Activated naive CD8-positive, alpha-beta T cell treated with anti-CD3 and anti-CD28 coated beads, Interleukin-2, amount 10 ng/mL, durations not matched to agents 7 days and 5 days (primary cell): ENCODE data around the gene SULT1C3. TPM values are rescaled to one million over a fixed set of nuclear protein-coding genes. Genes with fewer than 3 reads are reported as not detected.

ENCODE experiments used
- ATAC-seq: fragments of 150-1000 bp; cut with Tn5 transposase; one replicate; pipeline ENCODE4 v1.10.0; 2021; ENCODE audit warnings: low read depth, moderate library complexity
- POLR2A ChIA-PET: fragments of 350-600 bp; sonication (Branson Sonifier 250); formaldehyde crosslinking; loops from one replicate; lab custom pipeline; 2021; ENCODE audit warnings: antibody characterized with exemption; lab: Charles Lee
- DNase-seq: peaks from one replicate; pipeline ENCODE4 v3.0.0; 2021
- H3K27ac Mint-ChIP-seq: one replicate; pipeline ENCODE4 v1.8.0; 2022; ENCODE audit warnings: mild to moderate bottlenecking, mixed read lengths
- H3K27me3 Mint-ChIP-seq: one replicate; pipeline ENCODE4 v1.8.0; 2022; ENCODE audit warnings: mild to moderate bottlenecking, moderate library complexity, mixed read lengths
- H3K36me3 Mint-ChIP-seq: one replicate; pipeline ENCODE4 v1.8.0; 2021; ENCODE audit warnings: mild to moderate bottlenecking, mixed read lengths
- H3K4me1 Mint-ChIP-seq: one replicate; pipeline ENCODE4 v1.8.0; 2021; ENCODE audit warnings: mixed read lengths
- H3K4me3 Mint-ChIP-seq: one replicate; pipeline ENCODE4 v1.8.0; 2022; ENCODE audit warnings: mild to moderate bottlenecking, moderate library complexity, mixed read lengths
- H3K9me3 Mint-ChIP-seq: one replicate; pipeline ENCODE4 v1.8.0; 2021; ENCODE audit warnings: mixed read lengths
- total RNA-seq, 2 experiments: library from RNA; stranded (reverse); gene quantifications; one replicate each; pipeline ENCODE4 v1.2.3, GENCODE V29; 2021

Gene SULT1C3
- total RNA-seq, 2 experiments from 2014 or later = not detected

DNA sequence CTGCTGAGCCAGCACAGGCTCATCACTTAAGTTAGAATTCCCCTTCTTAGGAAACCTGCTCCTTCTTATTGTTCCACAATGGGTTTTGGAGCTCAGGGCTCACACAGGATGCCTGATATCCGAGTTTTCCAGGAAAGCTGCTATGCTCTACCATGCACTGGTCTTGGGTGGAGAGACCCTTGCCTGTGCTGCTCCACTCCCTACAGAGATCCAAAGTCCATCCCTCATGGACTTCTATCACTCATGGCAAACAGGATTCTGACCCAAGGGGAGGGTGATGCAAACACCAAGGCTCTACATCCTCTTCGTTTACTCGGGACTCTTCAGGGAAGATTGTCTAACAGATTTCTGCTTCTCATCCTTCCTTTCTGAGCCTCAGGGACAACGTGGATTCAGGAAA, 54.1 kb downstream of the SULT1C3 start:
- Mint-ChIP-seq H3K9me3 (no peaks in the 10 kb centered on the region), H3K4me3 (no peak overlapping the region), H3K27me3 (peaks cover 3% of the 10 kb centered on the region), H3K27ac (no peak overlapping the region), H3K36me3 (no peaks in the 10 kb centered on the region), H3K4me1 (no peaks in the 10 kb centered on the region)
- ATAC-seq = no peak
- no peak for DNase-seq
- POLR2A ChIA-PET = no interaction called here

- POLR2A ChIA-PET = no interaction called here
- DNase-seq (no peak), ATAC-seq (no peak)
- H3K4me1 Mint-ChIP-seq = no peaks in the 10 kb centered on the region
- no peak overlapping the region for H3K4me3 Mint-ChIP-seq
- peaks cover 3% of the 10 kb centered on the region for H3K27me3 Mint-ChIP-seq
- no peak overlapping the region for H3K27ac Mint-ChIP-seq
- no peaks in the 10 kb centered on the region for H3K9me3 Mint-ChIP-seq
- no peaks in the 10 kb centered on the region for H3K36me3 Mint-ChIP-seq
Observed at GRCh38 chr2:108297436-108298141, 57.8 kb downstream of the SULT1C3 start.

GRCh38 chr2:108301558-108301957, 61.8 kb downstream of the SULT1C3 start:
- Mint-ChIP-seq H3K36me3 (no peaks in the 10 kb centered on the region), H3K4me3 (no peak overlapping the region), H3K27ac (no peak overlapping the region), H3K4me1 (peaks cover 10% of the 10 kb centered on the region), H3K27me3 (no peaks in the 10 kb centered on the region), H3K9me3 (no peaks in the 10 kb centered on the region)
- ATAC-seq = no peak
- DNase-seq = no peak
- POLR2A ChIA-PET = no interaction called here

DNA sequence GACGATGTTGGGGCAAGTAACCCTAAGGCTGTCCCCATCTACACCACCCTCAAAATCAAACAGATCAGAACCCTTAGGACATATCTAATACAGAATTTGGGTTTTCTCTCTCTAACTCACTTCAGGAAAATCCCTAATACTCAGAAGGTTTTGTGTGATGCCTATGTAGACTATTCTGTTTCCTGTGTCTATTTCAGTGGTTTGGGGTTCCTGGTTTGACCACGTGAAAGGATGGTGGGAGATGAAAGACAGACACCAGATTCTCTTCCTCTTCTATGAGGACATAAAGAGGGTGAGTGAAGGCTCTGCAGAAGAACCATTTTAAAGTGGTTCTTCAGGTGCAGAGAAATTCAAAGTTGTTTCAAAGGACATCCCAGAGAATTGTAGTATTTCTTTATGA, 65.2 kb downstream of the SULT1C3 start:
- peaks cover 3% of the 10 kb centered on the region for H3K9me3 Mint-ChIP-seq
- H3K4me3 Mint-ChIP-seq = peak overlapping the region; percentile 1
- peaks cover 4% of the 10 kb centered on the region for H3K27me3 Mint-ChIP-seq
- peak; percentile 42 for ATAC-seq
- POLR2A ChIA-PET = no interaction called here
- H3K27ac Mint-ChIP-seq = no peak overlapping the region
- no peaks in the 10 kb centered on the region for H3K36me3 Mint-ChIP-seq
- DNase-seq = no peak
- H3K4me1 Mint-ChIP-seq = peaks cover 10% of the 10 kb centered on the region

DNA sequence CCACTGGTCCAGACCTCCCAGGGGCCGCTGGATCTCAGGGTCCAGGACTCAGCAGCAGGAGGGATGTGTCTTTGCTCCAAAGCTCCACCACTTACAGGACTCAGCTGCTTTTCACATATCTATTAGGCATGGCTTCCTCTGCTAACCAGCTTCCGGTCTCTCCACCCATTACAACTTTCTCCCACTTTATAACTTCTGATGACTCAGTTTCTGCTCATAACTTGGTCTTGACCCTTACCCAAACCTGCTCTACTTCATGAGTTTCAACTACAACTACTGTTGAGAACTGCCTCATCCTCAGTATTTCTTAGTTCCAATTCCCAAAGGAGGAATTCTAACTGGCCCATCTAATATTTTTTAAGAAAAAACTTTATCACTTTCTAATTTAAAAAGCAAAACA, 66.1 kb downstream of the SULT1C3 start:
- no peak overlapping the region for H3K27ac Mint-ChIP-seq
- POLR2A ChIA-PET = no interaction called here
- H3K4me3 Mint-ChIP-seq = no peak overlapping the region
- no peak for ATAC-seq
- no peaks in the 10 kb centered on the region for H3K36me3 Mint-ChIP-seq
- peaks cover 10% of the 10 kb centered on the region for H3K4me1 Mint-ChIP-seq
- H3K27me3 Mint-ChIP-seq = peaks cover 8% of the 10 kb centered on the region
- DNase-seq = no peak
- peaks cover 3% of the 10 kb centered on the region for H3K9me3 Mint-ChIP-seq

- Mint-ChIP-seq H3K4me3 (no peak overlapping the region), H3K36me3 (no peaks in the 10 kb centered on the region), H3K27ac (no peak overlapping the region), H3K9me3 (peaks cover 7% of the 10 kb centered on the region), H3K27me3 (peaks cover 12% of the 10 kb centered on the region), H3K4me1 (peaks cover 6% of the 10 kb centered on the region)
- no peak for ATAC-seq
- POLR2A ChIA-PET = no interaction called here
- DNase-seq = no peak
Observed at GRCh38 chr2:108309903-108310302, 70.1 kb downstream of the SULT1C3 start.

Other genes starting within 250 kb of the SULT1C3 start
- not detected for gene SULT1C2, start 48.9 kb downstream of the SULT1C3 start, total RNA-seq
- not detected for gene SULT1C4, start 138.0 kb downstream of the SULT1C3 start, total RNA-seq
- gene GCC2, start 209.2 kb downstream of the SULT1C3 start, total RNA-seq = 10 to 100 TPM; 85.7 to 92.2 TPM